Erythroblast (primary cell): Measurements from ENCODE around the gene USB1.

ENCODE experiments used
- GATA1 ChIP-seq: IDR thresholded peaks from 2 replicates; pipeline ENCODE4 v1.6.1; 2011; ENCODE audit warnings: low read depth, mild to moderate bottlenecking, control low read depth, low read length, moderate library complexity
- POLR2A ChIP-seq: IDR thresholded peaks from 2 replicates; pipeline ENCODE4 v1.6.1; 2011; ENCODE audit warnings: mild to moderate bottlenecking, low read length

DNA sequence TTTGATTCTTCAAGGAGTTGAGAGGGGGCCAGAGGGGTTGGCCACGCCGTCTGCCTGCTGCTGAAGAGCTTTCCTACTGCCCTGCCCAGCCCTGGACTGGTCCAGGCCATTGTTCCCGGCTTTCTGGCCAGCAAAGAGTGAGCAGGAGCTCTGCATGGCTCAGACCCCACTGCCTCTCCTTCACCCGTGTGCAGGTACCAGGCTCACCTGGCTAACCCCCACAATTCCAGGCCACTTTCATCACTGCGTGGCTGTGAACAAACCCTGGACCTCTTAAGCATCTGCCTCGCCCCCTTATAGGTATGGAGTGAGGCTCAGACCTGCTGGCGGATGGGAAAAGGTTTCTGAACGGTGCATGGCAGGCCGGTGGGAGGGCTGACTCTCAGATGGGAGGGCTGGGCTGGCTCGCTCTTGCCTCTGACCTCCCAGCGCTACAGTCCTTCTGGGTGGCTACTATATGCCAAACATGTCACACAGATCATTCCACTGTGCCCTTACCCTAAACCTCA lies 9.6 kb upstream of the USB1 start:
- TF ChIP-seq POLR2A, result no peak
- TF ChIP-seq GATA1, result no peak
